H9 (cell line): ENCODE measurements around the gene ATG7. TPM values are rescaled to one million over a fixed set of nuclear protein-coding genes. Genes with fewer than 3 reads are reported as not detected.

ENCODE experiments used
- DNase-seq: peaks from one replicate; pipeline ENCODE4 v3.0.0-alpha.2; 2017
- H2AFZ ChIP-seq: one replicate; pipeline ENCODE4 v1.6.1; 2013; ENCODE audit warnings: mild to moderate bottlenecking, low read length, control low read depth, moderate library complexity
- H2AK5ac ChIP-seq: 2 replicates; pipeline ENCODE4 v1.6.1; 2013; ENCODE audit warnings: low read length, control low read depth, mixed read lengths; ENCODE audit not compliant: insufficient read length
- H2BK120ac ChIP-seq: one replicate; pipeline ENCODE4 v1.6.1; 2013; ENCODE audit warnings: low read depth, mild to moderate bottlenecking, low read length, control low read depth, inconsistent platforms; ENCODE audit not compliant: poor library complexity, severe bottlenecking
- H2BK12ac ChIP-seq: 2 replicates; pipeline ENCODE4 v1.6.1; 2013; ENCODE audit warnings: low read length, control low read depth, mixed read lengths, low read depth; ENCODE audit not compliant: insufficient read length
- H2BK15ac ChIP-seq: 2 replicates; pipeline ENCODE4 v1.6.1; 2013; ENCODE audit warnings: low read depth, low read length, control low read depth
- H2BK20ac ChIP-seq: one replicate; pipeline ENCODE4 v1.6.1; 2013; ENCODE audit warnings: low read depth, mild to moderate bottlenecking, low read length, control low read depth, inconsistent platforms; ENCODE audit not compliant: poor library complexity, severe bottlenecking
- H2BK5ac ChIP-seq: 2 replicates; pipeline ENCODE4 v1.6.1; 2013; ENCODE audit warnings: low read length, control low read depth, mixed read lengths; ENCODE audit not compliant: insufficient read length
- H3K14ac ChIP-seq: 2 replicates; pipeline ENCODE4 v1.6.1; 2013; ENCODE audit warnings: low read length, control low read depth; ENCODE audit not compliant: insufficient read depth
- H3K18ac ChIP-seq: 2 replicates; pipeline ENCODE4 v1.6.1; 2013; ENCODE audit warnings: low read depth, mild to moderate bottlenecking, mixed read lengths, low read length, control low read depth; ENCODE audit not compliant: insufficient read length
- H3K23ac ChIP-seq: 2 replicates; pipeline ENCODE4 v1.6.1; 2013; ENCODE audit warnings: low read length, control low read depth, mixed read lengths, low read depth; ENCODE audit not compliant: insufficient read length
- H3K23me2 ChIP-seq: 2 replicates; pipeline ENCODE4 v1.6.1; 2013; ENCODE audit warnings: low read depth, mild to moderate bottlenecking, mixed read lengths, low read length, control low read depth; ENCODE audit not compliant: insufficient read length, poor library complexity, severe bottlenecking
- H3K27ac ChIP-seq: 2 replicates; pipeline ENCODE4 v1.5.1; 2013; ENCODE audit warnings: low read length, control low read depth, mixed read lengths, low read depth; ENCODE audit not compliant: insufficient read length
- H3K27me3 ChIP-seq: 2 replicates; pipeline ENCODE4 v1.6.1; 2013; ENCODE audit warnings: low read length, control low read depth, inconsistent platforms; ENCODE audit not compliant: insufficient read depth
- H3K4ac ChIP-seq: 2 replicates; pipeline ENCODE4 v1.6.1; 2013; ENCODE audit warnings: low read depth, mild to moderate bottlenecking, control low read depth, inconsistent platforms, low read length, moderate library complexity
- H3K4me1 ChIP-seq: 2 replicates; pipeline ENCODE4 v1.6.1; 2013; ENCODE audit warnings: low read length, control low read depth, inconsistent platforms; ENCODE audit not compliant: insufficient read depth
- H3K4me2 ChIP-seq: 2 replicates; pipeline ENCODE4 v1.6.1; 2013; ENCODE audit warnings: low read length, control low read depth, mixed read lengths; ENCODE audit not compliant: insufficient read length, insufficient read depth
- H3K56ac ChIP-seq: 2 replicates; pipeline ENCODE4 v1.6.1; 2013; ENCODE audit warnings: low read depth, mild to moderate bottlenecking, mixed read lengths, low read length, control low read depth; ENCODE audit not compliant: insufficient read length
- H3K79me1 ChIP-seq: 2 replicates; pipeline ENCODE4 v1.6.1; 2013; ENCODE audit warnings: low read depth, mild to moderate bottlenecking, moderate library complexity, low read length, control low read depth, inconsistent platforms; ENCODE audit not compliant: insufficient read depth, poor library complexity, severe bottlenecking
- H3K79me2 ChIP-seq: 2 replicates; pipeline ENCODE4 v1.6.1; 2013; ENCODE audit warnings: low read length, control low read depth, inconsistent platforms; ENCODE audit not compliant: insufficient read depth
- H3K9ac ChIP-seq: 2 replicates; pipeline ENCODE4 v1.6.1; 2013; ENCODE audit warnings: low read length, control low read depth, mixed read lengths; ENCODE audit not compliant: insufficient read length; ENCODE audit errors: extremely low read depth
- H3K9me3 ChIP-seq: one replicate; pipeline ENCODE4 v1.6.1; 2013; ENCODE audit warnings: low read depth, low read length, inconsistent platforms; ENCODE audit not compliant: control insufficient read depth
- H3T11ph ChIP-seq: one replicate; pipeline ENCODE4 v1.6.1; 2013; ENCODE audit warnings: mild to moderate bottlenecking, low read length, control low read depth, inconsistent platforms
- H4K20me1 ChIP-seq: one replicate; pipeline ENCODE4 v1.6.1; 2013; ENCODE audit not compliant: control insufficient read depth, insufficient read length, insufficient read depth
- H4K5ac ChIP-seq: 2 replicates; pipeline ENCODE4 v1.6.1; 2013; ENCODE audit warnings: low read depth, mild to moderate bottlenecking, mixed read lengths, low read length, control low read depth; ENCODE audit not compliant: insufficient read length
- H4K8ac ChIP-seq: replicated peaks from 2 replicates; pipeline ENCODE4 v1.6.1; 2013; ENCODE audit warnings: low read length, control low read depth, mixed read lengths, low read depth; ENCODE audit not compliant: insufficient read length
- H4K91ac ChIP-seq: 2 replicates; pipeline ENCODE4 v1.6.1; 2013; ENCODE audit warnings: low read depth, mild to moderate bottlenecking, moderate library complexity, mixed read lengths, low read length, control low read depth; ENCODE audit not compliant: insufficient read length
- H3K27ac Mint-ChIP-seq, 3 experiments: 2 replicates in 2 of 3; 3 replicates in 1 of 3; pipeline ENCODE4 v1.8.0; 2020 to 2021; ENCODE audit warnings: mixed read lengths in 3 of 3, mild to moderate bottlenecking in 1 of 3, moderate library complexity in 1 of 3
- H3K27me3 Mint-ChIP-seq: 2 replicates; pipeline ENCODE4 v1.8.0; 2021; ENCODE audit warnings: low read depth, mild to moderate bottlenecking, moderate library complexity, mixed read lengths
- H3K36me3 Mint-ChIP-seq, 3 experiments: 2 replicates in 2 of 3; 3 replicates in 1 of 3; pipeline ENCODE4 v1.8.0; 2020 to 2021; ENCODE audit warnings: low read depth in 3 of 3, mixed read lengths in 3 of 3; ENCODE audit not compliant: insufficient read depth in 1 of 3
- H3K4me1 Mint-ChIP-seq, 2 experiments: 2 replicates each; pipeline ENCODE4 v1.8.0; 2020; ENCODE audit warnings: mixed read lengths in 2 of 2
- H3K4me3 Mint-ChIP-seq, 2 experiments: 2 replicates in 1 of 2; 3 replicates in 1 of 2; pipeline ENCODE4 v1.8.0; 2020 to 2021; ENCODE audit warnings: mild to moderate bottlenecking in 2 of 2, mixed read lengths in 2 of 2, moderate library complexity in 1 of 2
- H3K9me3 Mint-ChIP-seq, 2 experiments: 2 replicates in 1 of 2; 3 replicates in 1 of 2; pipeline ENCODE4 v1.8.0; 2020; ENCODE audit warnings: mild to moderate bottlenecking in 2 of 2, mixed read lengths in 2 of 2, moderate library complexity in 1 of 2
- CTCF ChIP-seq: fragments of 200-600 bp; sonication (generic); conservative IDR thresholded peaks from 3 replicates; pipeline ENCODE4 v1.8.0; 2021; ENCODE audit warnings: antibody characterized with exemption, mild to moderate bottlenecking
- WGBS: extraction: QIAGEN DNeasy Blood & Tissue Kit; methylation state at CpG from one replicate; pipeline ENCODE4 v1.1.7; 2013; ENCODE audit warnings: missing lambda C conversion rate, low lambda C conversion rate, mixed read lengths; ENCODE audit not compliant: insufficient read length; ENCODE audit errors: extremely low coverage; 5-methylcytosine and 5-hydroxymethylcytosine counted together
- total RNA-seq: library from RNA; stranded (reverse); gene quantifications from 2 replicates; pipeline ENCODE4 v1.2.1, GENCODE V29; 2021

Gene ATG7
- total RNA-seq, 1 experiment from 2014 or later: 17.9 TPM

GRCh38 chr3:11290743-11291680, 18.8 kb downstream of the ATG7 start:
- H2BK12ac ChIP-seq: no peak overlapping the region
- H3K23me2 ChIP-seq: no peaks in the 10 kb centered on the region
- no peak overlapping the region for H3K9ac ChIP-seq
- H4K20me1 ChIP-seq: no peaks in the 10 kb centered on the region
- TF ChIP-seq CTCF: no peak
- no peak overlapping the region for H3K4me2 ChIP-seq
- no peak overlapping the region for H3K4ac ChIP-seq
- H3T11ph ChIP-seq: no peak overlapping the region
- DNase-seq: no peak
- no CpG with 5 or more reads among the region's 11 CpGs for WGBS
- H2BK5ac ChIP-seq: no peak overlapping the region
- H3K23ac ChIP-seq: no peak overlapping the region
- H3K27ac ChIP-seq: no peak overlapping the region
- no peak overlapping the region for H2AFZ ChIP-seq
- no peaks in the 10 kb centered on the region for H3K9me3 ChIP-seq
- no peak overlapping the region for H2AK5ac ChIP-seq
- no peak overlapping the region for H3K56ac ChIP-seq
- no peak overlapping the region for H3K27ac Mint-ChIP-seq
- H3K4me1 ChIP-seq: no peaks in the 10 kb centered on the region
- H3K18ac ChIP-seq: no peak overlapping the region
- no peaks in the 10 kb centered on the region for H3K9me3 Mint-ChIP-seq
- H2BK20ac ChIP-seq: no peak overlapping the region
- no peak overlapping the region for H2BK120ac ChIP-seq
- no peaks in the 10 kb centered on the region for H3K79me2 ChIP-seq
- H3K36me3 Mint-ChIP-seq: no peaks in the 10 kb centered on the region; a peak in 1 of 7 replicates
- no peaks in the 10 kb centered on the region for H3K27me3 Mint-ChIP-seq
- H3K4me3 Mint-ChIP-seq: no peak overlapping the region
- H4K8ac ChIP-seq: no peak overlapping the region
- no peak overlapping the region for H4K5ac ChIP-seq
- H3K4me1 Mint-ChIP-seq: no peaks in the 10 kb centered on the region
- no peak overlapping the region for H3K14ac ChIP-seq
- no peaks in the 10 kb centered on the region for H3K27me3 ChIP-seq
- H4K91ac ChIP-seq: no peak overlapping the region
- no peak overlapping the region for H2BK15ac ChIP-seq
- no peaks in the 10 kb centered on the region for H3K79me1 ChIP-seq
